ENCODE data around the gene FNDC1.
"Not testable (repeated sequence)": the region's sequence is repeated elsewhere in the genome, so short reads cannot be mapped to it uniquely, and the experiment has no call there.

The FNDC1 gene

DNA sequence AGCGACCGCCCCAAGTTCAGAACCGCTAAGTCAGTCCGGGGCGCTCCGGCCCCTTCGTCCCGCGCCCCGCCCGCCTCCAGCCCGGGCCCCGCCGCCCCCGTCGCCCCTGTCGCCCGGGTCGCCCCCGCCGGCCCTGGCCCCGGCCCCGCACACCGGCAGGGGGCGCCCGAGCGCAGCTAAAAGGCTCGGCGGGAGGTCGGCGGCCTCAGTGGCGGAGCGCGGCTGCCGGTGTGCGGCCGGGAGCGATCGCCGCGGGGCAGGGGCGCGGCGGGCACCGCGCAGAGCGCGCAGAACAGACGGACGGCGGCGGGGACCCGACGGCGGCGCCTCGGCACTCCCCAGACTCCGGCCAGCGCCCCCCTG is at the start of gene FNDC1:
FNDC1 (plus strand) TSS at position 208 of the 363 bp plus-strand sequence. CDS start 197 bp downstream, outside the sequence.
- peak; percentile 95 for DNase-seq (ENCODE audit: low spot score)

- no peak for DNase-seq (ENCODE audit: low spot score)
Measured at GRCh38 chr6:159119791-159120190, 49.4 kb upstream of the FNDC1 start.

DNA sequence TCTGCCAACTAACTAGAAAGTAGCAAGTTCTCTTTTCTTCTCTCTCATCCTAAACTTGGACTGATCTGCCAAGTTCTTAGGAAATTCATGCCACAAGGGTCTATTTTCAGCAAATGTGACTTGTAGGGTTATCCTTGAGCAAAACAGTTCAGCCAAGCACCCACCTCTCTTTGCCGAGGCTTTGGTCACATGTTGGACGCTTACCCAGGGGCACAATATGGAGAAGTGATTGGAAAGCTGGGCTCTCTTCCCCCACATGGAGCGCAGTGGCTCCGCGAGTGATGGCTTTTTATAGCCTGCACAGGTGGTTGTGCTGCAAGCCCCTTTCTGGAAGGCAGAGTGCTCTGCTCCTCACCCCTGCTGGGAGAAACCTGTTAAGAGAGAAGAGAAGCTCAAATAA is 47.7 kb upstream of the FNDC1 start:
- DNase-seq (ENCODE audit: low spot score): no peak

DNA sequence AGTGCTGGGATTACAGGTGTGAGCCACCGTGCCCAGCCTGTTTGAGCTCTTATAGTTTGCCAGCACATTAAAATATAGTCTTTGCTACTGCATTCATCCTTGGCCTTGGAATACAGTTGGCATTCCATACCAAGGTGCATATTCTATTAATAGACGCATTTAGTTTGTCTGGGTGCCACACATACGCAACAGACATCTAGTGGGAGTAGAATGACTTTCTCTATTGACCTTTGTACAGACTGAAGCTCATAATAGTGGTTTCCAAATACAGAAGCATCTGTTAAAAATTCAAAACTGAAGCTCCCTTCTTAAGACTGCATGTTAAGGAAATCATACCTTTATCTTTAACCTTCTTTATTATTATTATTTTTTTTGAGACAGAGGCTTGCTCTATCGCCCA is 46.7 kb upstream of the FNDC1 start:
- no peak for DNase-seq (ENCODE audit: low spot score)

GRCh38 chr6:159123831-159124230 is 45.4 kb upstream of the FNDC1 start:
- DNase-seq (ENCODE audit: low spot score): not testable (repeated sequence)

- no peak for DNase-seq (ENCODE audit: low spot score)
Measured at GRCh38 chr6:159125014-159125609, 44.1 kb upstream of the FNDC1 start.

DNA sequence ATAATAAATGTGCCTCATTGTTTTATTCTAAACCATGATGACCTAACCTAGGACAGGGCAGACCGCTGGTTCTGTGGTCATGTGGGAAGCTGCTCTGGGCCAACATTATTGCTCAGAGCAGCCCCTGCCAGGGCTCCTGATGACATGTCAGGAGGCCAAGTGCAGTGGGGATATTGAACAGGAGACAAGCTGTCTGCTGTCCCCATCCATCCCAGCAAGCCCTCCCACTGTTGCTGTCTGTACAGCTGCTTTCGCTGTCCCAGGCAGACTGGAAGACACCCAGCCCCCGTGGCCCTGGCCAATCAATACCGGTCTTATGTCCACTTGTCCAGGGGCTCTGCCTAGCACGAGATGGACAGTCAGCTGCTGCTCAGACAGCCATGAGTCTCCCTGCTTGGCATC is 43.2 kb upstream of the FNDC1 start:
- no peak for DNase-seq (ENCODE audit: low spot score)

- DNase-seq (ENCODE audit: low spot score): no peak
Measured at GRCh38 chr6:159126590-159126989, 42.6 kb upstream of the FNDC1 start.

DNA sequence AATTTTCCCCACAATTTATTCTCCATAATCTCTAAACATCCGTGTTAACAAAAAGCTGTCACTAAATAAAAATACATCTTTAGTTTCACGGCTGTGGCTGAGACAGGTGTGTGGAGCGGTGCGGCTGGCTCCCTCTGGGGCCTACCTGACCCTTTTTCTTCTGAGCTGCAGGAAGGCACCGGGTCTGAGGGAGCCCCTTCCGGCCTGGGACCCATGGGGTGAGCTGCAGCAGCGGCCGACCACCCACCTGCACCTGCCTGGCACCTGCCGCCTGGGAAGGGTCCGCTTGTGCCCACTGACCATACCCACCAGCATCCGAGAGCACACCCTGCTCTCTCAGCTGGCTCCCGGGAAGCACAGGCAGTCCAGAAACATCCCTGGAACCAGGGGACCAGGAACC is 41.5 kb upstream of the FNDC1 start:
- DNase-seq (ENCODE audit: low spot score): no peak

DNA sequence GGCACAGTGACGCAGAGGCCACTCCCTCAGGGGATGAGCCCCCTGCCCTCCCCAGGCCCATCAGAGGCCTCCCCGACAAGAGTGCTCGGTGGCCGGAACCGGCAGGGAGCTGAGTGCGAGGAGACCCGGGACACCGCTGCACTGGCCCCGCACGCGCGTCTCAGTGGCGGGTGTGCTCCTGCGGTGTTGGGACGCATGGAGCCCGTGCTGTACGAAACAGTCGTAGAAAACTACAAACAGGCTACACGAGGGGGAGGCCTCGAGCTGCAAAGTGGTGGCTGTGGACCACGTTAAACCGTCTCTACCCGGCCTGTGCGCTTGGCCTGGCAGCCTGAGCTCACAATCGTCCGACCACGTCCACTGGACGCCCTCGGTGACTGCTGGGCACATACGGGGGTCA is 40.2 kb upstream of the FNDC1 start:
- DNase-seq (ENCODE audit: low spot score): no peak

- DNase-seq (ENCODE audit: low spot score): no peak
Measured at GRCh38 chr6:159130846-159131245, 38.4 kb upstream of the FNDC1 start.

DNA sequence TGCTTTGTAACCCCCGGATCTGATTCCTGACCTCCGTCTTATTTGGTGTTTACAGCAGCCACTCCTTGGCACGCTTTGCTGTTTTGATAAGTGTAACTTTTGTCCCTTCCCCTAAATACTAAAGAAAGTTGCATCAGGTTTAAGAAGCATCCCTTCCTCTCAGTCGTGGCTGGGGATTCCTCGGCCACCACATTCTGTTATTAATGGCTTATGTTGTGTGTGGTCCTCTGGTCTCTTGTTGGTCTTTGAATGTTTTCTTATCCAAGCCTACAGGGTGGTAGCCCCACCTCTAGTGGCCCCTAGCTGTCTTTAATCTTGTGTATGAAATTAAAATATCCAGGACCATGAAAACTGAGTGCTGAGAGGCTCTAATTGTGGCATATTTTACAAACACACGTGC is 37.5 kb upstream of the FNDC1 start:
- DNase-seq (ENCODE audit: low spot score): no peak

- DNase-seq (ENCODE audit: low spot score): no peak
Measured at GRCh38 chr6:159132664-159133063, 36.5 kb upstream of the FNDC1 start.

DNA sequence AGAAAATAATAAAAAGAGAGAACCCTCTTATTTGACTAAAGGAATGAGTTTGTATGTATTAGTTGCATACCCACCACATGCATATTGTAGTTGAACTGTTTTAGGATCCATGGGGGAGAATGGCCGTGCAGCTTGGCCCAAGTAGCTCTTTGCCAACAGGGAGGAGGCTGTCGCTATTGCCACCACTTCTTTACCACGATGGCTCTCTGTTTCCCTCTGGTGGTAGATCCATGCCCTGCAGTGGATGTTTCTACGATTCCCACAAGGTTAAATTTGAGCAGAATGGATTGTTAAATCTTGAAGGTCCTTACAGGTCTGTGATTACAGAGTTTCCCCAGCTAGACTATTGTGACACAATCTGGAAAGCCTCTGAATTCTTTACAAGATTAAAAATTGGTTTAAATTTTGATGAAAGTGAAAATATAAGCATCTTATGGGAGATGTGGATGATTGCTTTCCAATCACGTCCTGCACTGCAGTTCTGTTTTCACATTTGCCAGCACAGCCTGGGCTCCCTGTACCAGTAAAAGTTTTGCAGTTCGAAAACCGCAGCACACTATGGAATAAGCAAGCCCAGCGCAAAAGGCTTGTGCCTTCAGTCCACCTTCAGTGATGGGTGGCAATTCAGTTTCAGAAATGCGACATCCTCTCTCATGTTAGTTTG is 34.4 kb upstream of the FNDC1 start:
- DNase-seq (ENCODE audit: low spot score): peak; percentile 83

- DNase-seq (ENCODE audit: low spot score): no peak
Measured at GRCh38 chr6:159137676-159138075, 31.5 kb upstream of the FNDC1 start.

- no peak for DNase-seq (ENCODE audit: low spot score)
Measured at GRCh38 chr6:159142531-159142930, 26.7 kb upstream of the FNDC1 start.

DNA sequence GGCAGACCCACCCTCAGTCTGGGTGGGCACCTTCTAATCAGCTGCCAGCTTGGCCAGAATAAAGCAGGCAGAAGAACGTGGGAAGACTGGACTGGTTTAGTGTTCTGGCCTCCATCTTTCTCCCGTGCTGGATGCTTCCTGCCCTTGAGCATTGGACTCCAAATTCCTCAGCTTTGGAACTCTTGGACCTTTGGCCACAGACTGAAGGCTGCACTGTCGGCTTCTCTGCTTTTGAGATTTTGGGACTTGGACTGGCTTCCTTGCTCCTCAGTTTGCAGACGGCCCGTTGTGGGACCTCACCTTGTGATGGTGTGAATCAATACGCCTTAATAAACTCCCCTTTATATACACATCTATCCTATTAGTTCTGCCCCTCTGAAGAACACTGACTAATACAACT is 20.6 kb upstream of the FNDC1 start:
- DNase-seq (ENCODE audit: low spot score): no peak

DNA sequence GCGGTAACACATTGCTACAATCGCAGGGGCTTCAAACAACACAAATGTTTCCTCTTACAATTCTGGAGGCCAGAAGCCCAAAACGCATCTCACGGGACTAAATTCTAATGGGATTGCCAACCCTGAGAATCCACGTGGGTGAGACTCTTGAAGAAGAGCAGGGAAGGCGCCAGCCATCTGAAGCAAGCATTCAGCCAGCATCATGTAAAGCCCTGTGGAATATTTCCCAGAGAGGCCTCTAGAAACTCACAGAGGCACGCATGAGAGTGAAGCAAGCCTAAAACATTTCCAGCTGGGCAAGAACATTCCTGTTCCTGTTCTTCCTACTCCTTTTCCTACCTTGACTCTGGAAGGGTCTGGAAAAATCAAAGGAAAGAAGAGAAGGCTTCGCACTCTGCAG is 19.6 kb upstream of the FNDC1 start:
- DNase-seq (ENCODE audit: low spot score): no peak

DNA sequence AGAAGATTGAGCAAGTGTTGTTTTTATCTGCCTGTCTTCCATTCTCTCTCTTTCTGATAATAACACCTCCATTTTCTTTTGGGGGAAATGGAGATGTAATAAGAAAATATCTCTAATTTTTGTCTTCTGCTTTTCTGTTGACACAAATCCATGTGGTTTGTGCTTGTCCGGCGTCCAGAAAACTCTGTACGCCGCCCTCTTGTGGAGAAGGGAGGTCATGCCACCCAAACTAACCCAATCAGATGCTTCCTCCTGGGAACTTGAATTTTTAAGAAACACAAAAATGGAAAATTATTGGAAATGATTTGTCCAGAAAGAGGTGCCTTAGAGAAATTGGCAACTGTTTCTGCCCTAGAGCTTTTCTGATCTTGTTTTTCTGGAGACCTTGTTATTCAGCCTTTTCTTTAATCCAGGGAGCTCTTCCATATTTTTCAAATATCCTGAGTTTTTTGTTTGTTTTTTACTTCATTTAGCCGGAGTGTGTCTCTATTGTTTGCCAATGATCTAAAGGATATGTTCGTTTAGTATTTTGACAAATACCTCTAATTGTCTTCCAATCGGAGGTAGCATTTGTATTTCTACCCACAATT is 17.8 kb upstream of the FNDC1 start:
- peak; percentile 66 for DNase-seq (ENCODE audit: low spot score)

- DNase-seq (ENCODE audit: low spot score): no peak
Measured at GRCh38 chr6:159152041-159152440, 17.2 kb upstream of the FNDC1 start.

- DNase-seq (ENCODE audit: low spot score): no peak
Measured at GRCh38 chr6:159152782-159153181, 16.4 kb upstream of the FNDC1 start.

- no peak for DNase-seq (ENCODE audit: low spot score)
Measured at GRCh38 chr6:159155679-159156078, 13.5 kb upstream of the FNDC1 start.

GRCh38 chr6:159156089-159156488 is 13.1 kb upstream of the FNDC1 start:
- no peak for DNase-seq (ENCODE audit: low spot score)

GRCh38 chr6:159157431-159157830 is 11.8 kb upstream of the FNDC1 start:
- DNase-seq (ENCODE audit: low spot score): no peak

Data from D341Med (cell line).